Measurements from ENCODE around the gene MOK.

Gene MOK

DNA sequence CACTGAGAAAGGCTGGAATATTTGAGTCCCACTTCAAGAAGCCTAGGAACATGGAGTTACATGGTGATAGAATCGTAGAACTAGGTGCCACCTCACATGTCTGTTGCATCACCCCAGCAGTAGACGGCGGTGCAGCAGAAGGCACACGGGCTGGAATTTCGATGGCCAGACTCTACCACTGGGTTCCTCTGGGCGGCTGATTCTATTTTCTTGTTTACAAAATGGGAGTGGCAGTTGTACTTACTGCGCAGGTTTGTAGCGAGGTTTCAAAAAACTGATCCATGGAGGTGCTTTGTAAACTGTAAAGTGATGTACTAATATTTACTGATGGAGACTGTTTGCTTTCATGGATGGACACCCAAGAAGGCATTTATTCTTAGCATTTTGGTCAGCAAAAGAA, 119.6 kb downstream of the MOK start:
- DNase-seq (ENCODE audit: low spot score) = no peak
- TF ChIP-seq, protein P1, sequence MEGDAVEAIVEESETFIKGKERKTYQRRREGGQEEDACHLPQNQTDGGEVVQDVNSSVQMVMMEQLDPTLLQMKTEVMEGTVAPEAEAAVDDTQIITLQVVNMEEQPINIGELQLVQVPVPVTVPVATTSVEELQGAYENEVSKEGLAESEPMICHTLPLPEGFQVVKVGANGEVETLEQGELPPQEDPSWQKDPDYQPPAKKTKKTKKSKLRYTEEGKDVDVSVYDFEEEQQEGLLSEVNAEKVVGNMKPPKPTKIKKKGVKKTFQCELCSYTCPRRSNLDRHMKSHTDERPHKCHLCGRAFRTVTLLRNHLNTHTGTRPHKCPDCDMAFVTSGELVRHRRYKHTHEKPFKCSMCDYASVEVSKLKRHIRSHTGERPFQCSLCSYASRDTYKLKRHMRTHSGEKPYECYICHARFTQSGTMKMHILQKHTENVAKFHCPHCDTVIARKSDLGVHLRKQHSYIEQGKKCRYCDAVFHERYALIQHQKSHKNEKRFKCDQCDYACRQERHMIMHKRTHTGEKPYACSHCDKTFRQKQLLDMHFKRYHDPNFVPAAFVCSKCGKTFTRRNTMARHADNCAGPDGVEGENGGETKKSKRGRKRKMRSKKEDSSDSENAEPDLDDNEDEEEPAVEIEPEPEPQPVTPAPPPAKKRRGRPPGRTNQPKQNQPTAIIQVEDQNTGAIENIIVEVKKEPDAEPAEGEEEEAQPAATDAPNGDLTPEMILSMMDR (IDR thresholded peaks at IDR 0.05; ENCODE audit: extremely low read depth, missing control alignments) = no peak

- peak; percentile 46 for DNase-seq (ENCODE audit: low spot score)
- TF ChIP-seq, protein P1 (IDR thresholded peaks at IDR 0.05; ENCODE audit: extremely low read depth, missing control alignments) = no peak
Measured at GRCh38 chr14:102184316-102185035, 120.5 kb downstream of the MOK start.

DNA sequence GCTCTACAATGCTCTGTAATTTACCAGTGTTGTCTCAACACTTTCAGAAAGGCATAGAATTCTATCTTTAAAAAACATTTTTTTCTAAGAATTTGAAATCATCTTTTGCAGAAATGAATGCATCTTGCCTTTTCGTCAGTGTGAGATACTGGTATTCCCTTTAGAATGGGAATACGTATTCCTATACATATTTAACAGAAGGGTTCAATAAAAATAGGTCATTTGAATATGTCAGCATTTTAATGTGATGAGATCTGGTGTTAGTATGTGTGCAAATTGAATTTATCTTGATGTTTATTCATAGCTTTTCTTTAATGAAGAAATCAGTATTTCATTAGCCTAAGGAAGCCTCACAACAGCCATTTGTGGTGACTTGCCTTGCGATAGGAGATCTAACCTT, 121.1 kb downstream of the MOK start:
- TF ChIP-seq, protein P1 (IDR thresholded peaks at IDR 0.05; ENCODE audit: extremely low read depth, missing control alignments) = no peak
- no peak for DNase-seq (ENCODE audit: low spot score)

DNA sequence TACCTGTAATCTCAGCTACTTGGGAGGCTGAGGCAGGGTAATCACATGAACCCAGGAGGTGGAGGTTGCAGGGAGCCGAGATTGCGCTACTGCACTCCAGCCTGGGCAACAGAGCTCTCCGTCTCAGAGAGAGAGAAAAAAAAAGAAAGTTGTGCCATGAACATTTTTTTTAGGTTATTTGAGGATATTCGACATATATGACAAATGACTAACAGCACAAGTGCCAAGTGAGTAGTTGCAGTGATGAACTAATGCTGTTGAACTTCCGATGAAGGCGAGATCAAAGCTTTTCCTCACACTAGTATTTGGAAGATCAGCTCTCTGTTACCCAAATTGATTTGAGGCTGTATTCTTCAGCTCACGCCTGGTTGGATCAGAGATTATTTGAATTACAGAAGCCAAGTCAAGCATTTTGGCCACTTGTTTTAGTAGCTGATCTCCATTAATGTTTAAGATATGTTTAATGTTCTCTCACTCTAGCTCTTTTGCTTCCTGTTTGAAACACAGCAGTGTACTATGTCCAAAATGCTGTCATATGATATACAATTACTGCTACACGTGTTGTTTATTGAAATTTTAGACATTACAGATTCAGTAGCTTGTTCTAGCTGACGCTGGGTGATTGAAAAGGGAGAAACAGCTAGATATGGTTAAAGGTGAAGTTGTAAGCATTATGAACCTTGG, 121.9 kb downstream of the MOK start:
- DNase-seq (ENCODE audit: low spot score) = no peak
- TF ChIP-seq, protein P1 (IDR thresholded peaks at IDR 0.05; ENCODE audit: extremely low read depth, missing control alignments) = no peak

DNA sequence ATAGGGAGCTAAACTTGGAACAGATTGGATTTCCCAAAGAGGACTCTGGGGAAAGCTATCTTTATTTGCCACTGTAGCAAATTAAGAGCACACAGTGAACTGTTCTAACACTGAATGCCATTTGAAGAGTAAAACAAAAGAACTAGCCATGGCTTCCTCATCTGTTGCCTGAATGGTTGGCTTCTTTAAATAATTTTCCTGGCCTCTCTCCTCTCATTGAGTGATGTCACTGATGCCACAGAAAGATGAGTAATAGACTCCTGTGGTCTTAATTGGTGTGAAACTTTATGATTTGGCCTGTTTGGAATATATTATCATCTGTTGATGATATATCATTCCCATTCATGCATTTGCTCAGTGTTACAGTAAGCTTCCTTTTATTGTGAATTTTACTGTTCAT, 122.8 kb downstream of the MOK start:
- no peak for DNase-seq (ENCODE audit: low spot score)
- TF ChIP-seq, protein P1 (IDR thresholded peaks at IDR 0.05; ENCODE audit: extremely low read depth, missing control alignments) = no peak

- no peak for DNase-seq (ENCODE audit: low spot score)
- TF ChIP-seq, protein P1 (IDR thresholded peaks at IDR 0.05; ENCODE audit: extremely low read depth, missing control alignments) = no peak
Measured at GRCh38 chr14:102181187-102181586, 123.8 kb downstream of the MOK start.

- no peak for DNase-seq (ENCODE audit: low spot score)
- TF ChIP-seq, protein P1 (IDR thresholded peaks at IDR 0.05; ENCODE audit: extremely low read depth, missing control alignments) = no peak
Measured at GRCh38 chr14:102180248-102180998, 124.5 kb downstream of the MOK start.
